CD4-positive, alpha-beta T cell treated with Interleukin-10 for 1 hour (primary cell): ENCODE data around the gene DCTN3.
"Not testable (repeated sequence)": the region's sequence is repeated elsewhere in the genome, so short reads cannot be mapped to it uniquely, and the experiment has no call there.

ENCODE experiments used
- DNase-seq: peaks from one replicate; pipeline ENCODE4 v3.0.0-alpha.2; 2020

DCTN3 gene

GRCh38 chr9:34646211-34647083 is 26.2 kb upstream of the DCTN3 start, which contains the start of gene GALT:
Gene GALT, plus strand, starts transcription at chr9:34646675. Its CDS starts 30 bp downstream, at chr9:34646705.
- peak; percentile 97 for DNase-seq

DNA sequence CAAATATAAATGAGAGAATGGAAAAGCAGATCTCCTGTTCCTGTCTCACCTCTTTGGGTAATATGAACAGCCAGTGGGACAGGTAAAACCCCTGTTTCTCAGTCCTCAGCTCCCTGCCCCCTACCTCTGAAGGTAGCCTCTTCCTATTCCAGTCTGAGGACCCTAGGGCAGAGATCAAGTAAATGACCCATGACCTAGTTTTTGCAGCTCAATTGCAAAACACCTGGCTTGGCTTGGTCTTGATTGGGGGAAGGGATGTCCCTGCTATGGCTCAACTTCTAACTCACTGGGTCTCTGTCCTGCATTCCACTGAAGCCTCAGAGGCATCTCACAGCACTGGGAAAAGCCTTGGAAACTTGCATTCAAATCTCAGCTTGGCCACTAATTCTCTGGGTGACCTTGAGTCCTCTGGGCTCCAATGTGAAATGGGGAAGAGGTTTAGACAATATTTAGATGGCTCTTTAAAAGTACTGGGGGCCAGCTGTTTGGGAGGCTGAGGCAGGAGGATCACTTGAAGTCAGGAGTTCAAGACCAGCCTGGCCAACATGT is 24.5 kb upstream of the DCTN3 start:
- DNase-seq: no peak

DNA sequence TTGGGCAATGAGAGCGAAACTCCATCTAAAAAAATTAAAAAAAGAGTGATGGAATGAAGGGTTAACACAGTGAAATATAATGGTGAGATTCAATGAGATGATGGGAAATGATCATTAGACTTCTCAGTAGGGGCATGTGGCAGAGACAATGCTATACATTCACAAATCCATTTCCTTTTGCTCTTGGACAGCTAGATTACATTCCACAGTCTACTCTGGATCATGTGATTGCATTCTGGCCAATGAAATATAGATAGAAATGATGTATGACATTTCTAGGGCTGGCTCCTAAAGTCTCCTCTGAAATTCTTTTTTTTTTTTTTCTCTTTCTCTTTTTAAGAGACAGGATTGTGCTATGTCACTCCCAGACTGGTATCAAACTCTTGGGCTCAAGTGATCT is 22.4 kb upstream of the DCTN3 start:
- DNase-seq: no peak

DNA sequence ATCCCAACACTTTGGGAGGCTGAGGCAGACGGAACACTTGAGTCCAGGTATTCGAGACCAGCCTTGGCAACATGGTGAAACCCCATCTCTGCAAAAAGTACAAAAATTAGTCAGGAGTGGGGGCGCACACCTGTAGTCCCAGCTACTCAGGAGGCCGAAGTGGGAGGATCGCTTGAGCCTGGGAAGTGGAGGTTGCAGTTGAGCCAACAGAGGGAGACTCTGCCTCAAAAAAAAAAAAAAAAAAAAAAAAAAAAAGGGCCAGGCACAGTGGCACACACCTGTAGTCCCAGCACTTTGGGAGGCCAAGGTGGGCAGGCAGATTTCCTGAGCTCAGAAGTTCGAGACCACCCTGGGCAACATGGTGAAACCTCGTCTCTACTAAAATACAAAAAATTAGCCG is 19.0 kb upstream of the DCTN3 start:
- not testable (repeated sequence) for DNase-seq

GRCh38 chr9:34638138-34638445 is 17.8 kb upstream of the DCTN3 start:
- DNase-seq: no peak

DNA sequence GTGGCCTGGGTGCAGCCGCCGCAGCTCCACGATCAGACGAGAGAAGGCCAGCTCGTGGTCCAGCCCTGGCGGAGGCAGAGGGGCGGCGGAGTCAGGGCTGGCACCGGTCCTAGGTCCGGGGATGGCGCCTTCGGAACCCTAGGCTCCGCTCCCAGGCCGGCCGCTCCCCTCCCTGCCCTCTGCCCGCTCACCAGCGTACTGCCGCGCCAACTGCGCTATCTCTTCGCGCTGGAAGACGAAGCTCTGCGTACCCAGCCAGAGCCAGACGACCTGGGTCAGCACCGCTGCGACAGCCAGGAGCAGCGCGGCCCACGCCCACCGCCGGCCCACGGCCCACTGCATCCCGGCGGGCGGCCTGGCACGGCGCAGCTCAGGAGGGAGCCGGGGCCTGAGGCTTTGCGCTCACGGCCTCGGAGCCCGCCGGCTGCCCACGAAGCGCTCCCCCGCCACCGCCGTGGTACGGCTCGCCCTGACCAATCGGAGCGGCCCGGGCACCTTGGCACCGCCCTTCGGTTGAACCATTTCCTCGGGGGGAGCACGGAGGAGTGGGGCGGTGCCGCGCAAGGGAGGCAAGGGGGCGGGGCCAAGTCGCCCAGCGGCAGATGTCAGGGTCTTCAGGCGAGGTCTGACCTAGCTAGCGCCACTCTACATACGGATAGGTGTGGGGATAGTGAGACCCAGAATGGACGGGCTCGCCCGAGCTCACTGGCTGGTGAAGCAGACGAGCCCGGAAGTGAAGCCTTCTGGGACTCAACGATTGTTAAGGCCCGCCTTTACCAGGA is 17.3 kb upstream of the DCTN3 start, which contains the start of gene SIGMAR1:
SIGMAR1 (minus strand) TSS at position 432 of the 782 bp plus-strand sequence; CDS start at position 342, 90 bp downstream.
- DNase-seq: peak; percentile 96

- peak; percentile 14 for DNase-seq
Observed at GRCh38 chr9:34636791-34637355, 16.6 kb upstream of the DCTN3 start.

GRCh38 chr9:34635556-34635955 is 15.3 kb upstream of the DCTN3 start:
- no peak for DNase-seq

GRCh38 chr9:34634551-34635248 is 14.4 kb upstream of the DCTN3 start:
- no peak for DNase-seq

- DNase-seq: peak; percentile 84
Observed at GRCh38 chr9:34633851-34634550, 13.7 kb upstream of the DCTN3 start.

DNA sequence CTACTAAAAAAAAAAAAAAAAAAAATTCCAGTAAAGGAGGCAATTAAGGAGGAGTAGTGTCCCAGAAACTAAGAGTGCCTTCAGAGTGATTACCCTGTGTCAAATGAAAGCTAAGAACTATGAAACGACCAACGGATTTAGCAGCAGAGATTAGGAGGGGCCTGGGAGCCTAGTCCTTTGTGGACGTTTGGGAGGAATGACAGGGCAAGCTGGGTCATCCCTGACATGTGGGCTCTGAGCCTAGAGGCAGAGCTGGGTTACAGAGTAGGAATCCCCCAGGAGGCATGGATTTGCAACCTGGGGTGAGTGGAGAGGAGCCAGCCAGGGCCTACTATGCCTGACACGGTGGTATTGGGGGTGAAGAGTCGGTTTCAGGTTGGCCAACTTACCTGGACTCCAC is 12.9 kb upstream of the DCTN3 start:
- no peak for DNase-seq

- DNase-seq: no peak
Observed at GRCh38 chr9:34630402-34631154, 10.3 kb upstream of the DCTN3 start.

GRCh38 chr9:34629491-34629808 is 9.2 kb upstream of the DCTN3 start:
- no peak for DNase-seq

DNA sequence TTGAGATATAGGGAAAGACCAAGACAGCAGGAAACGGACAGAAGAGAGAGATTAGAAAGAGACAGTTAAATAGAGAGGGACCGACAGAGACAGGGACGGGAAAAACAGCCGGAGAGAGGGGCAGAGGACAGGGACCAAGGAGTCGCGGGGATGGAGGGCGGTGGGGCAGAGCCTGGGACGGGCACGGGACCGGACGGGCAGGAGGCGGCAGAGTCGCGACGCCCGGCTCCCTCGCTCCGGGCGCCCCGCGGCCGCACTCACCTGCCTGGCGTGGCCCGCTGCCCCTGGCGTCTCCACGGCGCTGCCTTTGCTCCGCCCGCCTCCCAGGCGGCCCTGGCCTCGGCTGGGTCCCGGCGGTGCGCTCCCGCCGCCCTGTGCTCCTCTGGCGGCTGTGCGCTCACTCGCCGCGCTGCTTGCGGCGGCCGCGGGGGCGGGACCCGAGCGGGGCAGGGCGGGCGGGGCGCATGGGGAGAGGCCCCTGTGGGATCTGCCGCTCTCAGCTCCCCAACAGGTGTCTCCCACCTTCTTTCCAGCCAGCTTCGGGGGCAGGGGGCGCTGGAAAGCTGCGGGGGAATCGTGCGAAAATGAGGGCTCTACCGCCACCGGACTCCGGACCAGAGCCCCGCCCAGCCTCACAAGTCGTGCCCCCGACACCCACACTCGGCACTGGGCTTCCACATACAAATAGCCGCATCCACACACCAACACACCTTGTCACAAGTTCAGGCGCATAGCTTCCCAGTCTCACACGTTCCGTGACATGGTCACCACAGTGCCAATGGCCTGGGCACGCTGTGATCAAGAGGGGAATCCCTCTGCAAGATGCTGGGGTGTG is 8.6 kb upstream of the DCTN3 start, which contains the start of gene ARID3C:
ARID3C (minus strand) TSS at position 411 of the 835 bp plus-strand sequence. CDS start 1,052 bp downstream, outside the sequence.
- DNase-seq: peak; percentile 51

DNA sequence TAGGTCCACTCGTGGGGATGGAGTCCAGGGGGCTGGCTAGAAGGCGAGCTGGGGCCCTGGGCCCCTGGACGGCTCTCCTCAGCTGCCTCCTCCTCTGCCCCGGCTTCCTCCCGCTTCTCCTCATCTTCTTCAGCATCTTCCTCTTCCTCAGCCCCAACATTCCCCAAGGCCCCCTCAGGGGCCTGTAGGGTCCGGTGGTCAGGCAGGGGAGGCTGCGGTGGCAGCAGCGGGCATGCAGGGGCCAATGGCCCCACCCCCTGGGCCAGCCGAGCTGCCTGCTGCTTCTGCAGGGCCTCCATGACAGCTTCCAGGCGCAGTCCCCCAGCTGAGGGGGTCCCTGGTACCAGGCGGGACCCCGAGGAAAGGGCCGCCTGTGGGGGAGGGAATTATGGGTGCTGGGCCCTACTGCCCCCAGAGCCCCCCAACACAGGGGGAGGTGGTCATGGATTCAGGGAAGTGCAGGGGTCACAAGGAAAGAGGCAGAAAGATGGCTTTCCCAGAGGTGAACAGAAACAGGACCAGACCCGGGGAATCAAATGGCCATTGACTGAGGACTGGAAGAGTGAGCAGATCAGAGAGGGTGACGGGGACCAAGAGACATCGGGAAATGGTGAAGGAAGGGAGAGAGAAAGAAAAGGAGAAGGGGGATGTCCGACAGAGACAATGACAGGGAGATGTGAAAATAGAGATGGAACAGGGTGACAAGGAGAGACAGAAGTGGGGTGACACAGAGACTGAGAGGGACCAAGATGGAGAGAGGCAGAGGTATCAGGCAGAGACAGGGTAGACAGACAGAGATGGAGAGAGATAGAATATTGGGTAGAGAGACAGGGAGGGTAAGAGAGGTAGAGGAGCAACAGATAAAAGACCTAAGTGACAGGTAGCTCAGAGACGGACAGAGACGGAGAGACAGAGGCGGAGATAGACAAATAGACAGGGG is 7.7 kb upstream of the DCTN3 start:
- DNase-seq: no peak

GRCh38 chr9:34625186-34625486 is 4.8 kb upstream of the DCTN3 start:
- no peak for DNase-seq

- DNase-seq: no peak
Observed at GRCh38 chr9:34624475-34625185, 4.3 kb upstream of the DCTN3 start.

DNA sequence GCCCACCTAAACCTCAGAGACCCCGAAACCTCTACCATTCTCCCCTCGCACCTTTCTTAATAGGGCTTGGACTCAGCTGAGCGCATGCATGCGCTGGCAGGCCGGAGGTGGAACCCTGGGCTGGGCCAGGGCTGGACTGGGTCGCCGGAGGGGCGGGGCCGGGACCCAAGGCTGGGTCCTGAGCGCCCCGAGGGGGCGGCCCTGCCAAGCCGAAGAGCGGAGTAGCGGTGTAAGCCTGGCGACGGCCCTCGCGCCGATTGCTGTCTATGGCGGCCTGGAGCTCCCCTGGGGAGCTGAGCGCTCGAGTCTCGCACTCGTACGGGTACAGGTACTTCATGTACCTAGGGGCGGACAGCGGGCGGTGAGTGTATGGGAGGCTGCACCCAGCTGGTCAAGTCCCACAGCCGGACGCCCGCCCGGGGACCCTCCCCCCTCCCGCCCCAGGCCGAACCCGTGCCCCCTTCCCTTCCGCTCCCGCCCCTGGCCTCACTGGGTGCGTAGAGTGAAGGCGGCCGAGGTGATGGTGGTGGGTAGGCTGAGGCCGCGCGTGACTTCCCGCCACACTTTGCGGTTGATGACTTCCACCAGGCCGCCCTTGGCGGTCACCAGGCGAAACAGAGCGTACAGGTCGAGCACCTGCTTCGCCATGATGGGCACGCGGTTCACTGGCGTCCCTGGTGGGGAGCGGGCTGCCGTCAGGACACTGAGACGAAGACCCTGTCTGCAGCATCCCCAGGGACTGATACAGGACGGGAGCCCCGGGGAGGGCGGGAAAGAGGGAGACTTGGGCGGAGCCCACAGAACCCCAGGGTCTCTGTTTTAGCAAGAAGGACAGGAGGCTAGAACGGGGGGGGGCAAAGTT is 3.3 kb upstream of the DCTN3 start:
- DNase-seq: no peak
